Suprapubic skin (tissue), 4 donors: ENCODE results near the gene CIPC. TPM values are rescaled to one million over a fixed set of nuclear protein-coding genes. Genes with fewer than 3 reads are reported as not detected.

Source experiments
- DNase-seq, 2 donors: peaks; one replicate each; pipeline ENCODE4 v3.0.0-alpha.2; 2019; ENCODE audit warnings: low spot score in 2 of 2
- H3K27ac ChIP-seq: fragments of 200-600 bp; sonication (generic); one replicate; pipeline ENCODE4 v1.5.1; 2019
- H3K27me3 ChIP-seq: fragments of 200-600 bp; sonication (generic); one replicate; pipeline ENCODE4 v1.5.1; 2019
- H3K36me3 ChIP-seq: fragments of 200-600 bp; sonication (generic); one replicate; pipeline ENCODE4 v1.5.1; 2019
- H3K4me1 ChIP-seq: fragments of 200-600 bp; sonication (generic); one replicate; pipeline ENCODE4 v1.5.1; 2019
- H3K4me3 ChIP-seq: fragments of 200-600 bp; sonication (generic); one replicate; pipeline ENCODE4 v1.5.1; 2019; ENCODE audit warnings: mild to moderate bottlenecking
- H3K9me3 ChIP-seq: fragments of 200-600 bp; sonication (generic); one replicate; pipeline ENCODE4 v1.5.1; 2019
- CTCF ChIP-seq, 2 donors: fragments of 200-600 bp in 1 of 2; fragments of 450-650 bp in 1 of 2; sonication (generic) in 1 of 2; IDR thresholded peaks; one replicate each; pipeline ENCODE4 v1.5.1; 2016 to 2019; ENCODE audit warnings: antibody characterized with exemption in 2 of 2, mild to moderate bottlenecking in 1 of 2, moderate library complexity in 1 of 2
- EP300 ChIP-seq: sonication (generic); formaldehyde crosslinking; IDR thresholded peaks from one replicate; pipeline ENCODE4 v1.6.1; 2017; ENCODE audit warnings: antibody characterized with exemption
- POLR2A ChIP-seq, 2 donors: fragments of 450-650 bp; IDR thresholded peaks; one replicate each; pipeline ENCODE4 v1.6.1; 2017; ENCODE audit warnings: antibody characterized with exemption in 2 of 2, mild to moderate bottlenecking in 2 of 2, moderate library complexity in 2 of 2
- POLR2AphosphoS5 ChIP-seq, 3 donors: sonication (generic); formaldehyde crosslinking; IDR thresholded peaks; one replicate each; pipeline ENCODE4 v1.6.1; 2017; ENCODE audit warnings: antibody characterized with exemption in 3 of 3
- WGBS: methylation state at CpG from one replicate; pipeline ENCODE4 v1.1.5; 2018; 5-methylcytosine and 5-hydroxymethylcytosine counted together
- total RNA-seq, 4 donors: library from RNA; depleted of rRNA; stranded (reverse); fragments of >200 nt; gene quantifications; one replicate each; pipeline ENCODE4 v1.1.0, GENCODE V29; 2016

Gene CIPC
- total RNA-seq, 4 donors from 2014 or later: 47.2 to 79.0 (median 53.9) TPM

DNA sequence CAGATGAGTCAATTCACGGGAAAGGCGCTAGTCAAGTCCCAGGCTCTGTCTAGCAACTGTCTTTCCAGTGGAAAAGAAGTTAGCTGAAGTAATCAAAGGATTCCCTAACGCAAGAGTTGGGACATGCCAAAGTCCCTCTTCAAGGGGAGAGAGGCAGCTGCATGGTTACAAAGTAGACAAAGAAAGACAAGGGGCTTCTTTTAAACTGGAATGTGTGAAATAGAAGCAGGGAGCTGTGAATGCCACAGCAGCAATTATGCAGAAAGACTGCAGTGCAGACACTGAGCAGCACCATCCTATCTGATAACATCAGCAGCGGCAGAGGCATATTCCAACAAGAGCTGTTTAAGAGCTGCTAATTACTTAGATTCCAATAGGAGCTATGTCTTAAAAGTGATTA is 12.5 kb upstream of the CIPC start:
- Histone ChIP-seq H3K27ac (peak overlapping the region; percentile 50), H3K36me3 (no peaks in the 10 kb centered on the region), H3K4me3 (no peak overlapping the region), H3K9me3 (no peaks in the 10 kb centered on the region), H3K27me3 (no peaks in the 10 kb centered on the region), H3K4me1 (peaks cover 46% of the 10 kb centered on the region)
- no peak for DNase-seq
- TF ChIP-seq POLR2AphosphoS5 (IDR thresholded peaks at IDR 0.05) (no peak), EP300 (no peak), CTCF (IDR thresholded peaks at IDR 0.05) (no peak), POLR2A (IDR thresholded peaks at IDR 0.05) (no peak)
- WGBS: 63% methylated on average over 4 of the region's 4 CpGs

DNA sequence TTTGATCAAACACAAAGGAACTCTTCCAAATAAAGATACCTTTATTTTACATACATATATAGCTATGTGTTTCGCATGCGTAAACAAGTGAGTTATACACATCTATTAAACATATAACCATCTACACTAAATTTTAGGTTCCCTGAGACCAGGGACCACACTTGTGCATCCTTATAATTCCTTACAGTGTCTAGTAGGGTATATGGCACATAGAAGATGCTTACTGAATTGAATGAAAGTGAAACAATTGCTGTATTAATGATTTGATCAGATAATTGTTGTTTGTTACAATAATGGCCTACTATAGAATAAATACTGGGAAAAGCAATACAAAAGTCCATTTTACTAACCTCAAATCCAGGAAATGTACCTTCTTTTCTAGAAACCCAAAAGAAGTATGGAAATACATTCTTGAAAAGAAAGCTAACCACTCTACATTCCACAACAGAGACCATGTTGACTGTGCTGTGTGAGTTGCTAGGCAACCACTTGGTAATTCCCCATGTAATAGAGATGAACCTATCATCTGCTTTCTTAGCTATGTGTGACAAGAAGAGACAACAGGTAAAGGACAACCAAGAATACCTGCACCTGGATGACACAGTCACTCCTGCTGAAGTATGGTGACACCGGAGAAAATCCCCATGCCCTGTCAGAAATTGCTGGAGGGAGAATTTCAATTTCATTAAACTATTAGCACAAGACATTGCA is 11.9 kb upstream of the CIPC start:
- H3K36me3 ChIP-seq: no peaks in the 10 kb centered on the region
- DNase-seq: no peak
- no peaks in the 10 kb centered on the region for H3K27me3 ChIP-seq
- TF ChIP-seq POLR2A (IDR thresholded peaks at IDR 0.05) (no peak), EP300 (no peak), CTCF (IDR thresholded peaks at IDR 0.05) (no peak), POLR2AphosphoS5 (IDR thresholded peaks at IDR 0.05) (no peak)
- H3K4me3 ChIP-seq: no peak overlapping the region
- peaks cover 46% of the 10 kb centered on the region for H3K4me1 ChIP-seq
- peak overlapping the region; percentile 50 for H3K27ac ChIP-seq
- peaks cover 2% of the 10 kb centered on the region for H3K9me3 ChIP-seq
- WGBS: 79% methylated on average over 3 of the region's 3 CpGs

DNA sequence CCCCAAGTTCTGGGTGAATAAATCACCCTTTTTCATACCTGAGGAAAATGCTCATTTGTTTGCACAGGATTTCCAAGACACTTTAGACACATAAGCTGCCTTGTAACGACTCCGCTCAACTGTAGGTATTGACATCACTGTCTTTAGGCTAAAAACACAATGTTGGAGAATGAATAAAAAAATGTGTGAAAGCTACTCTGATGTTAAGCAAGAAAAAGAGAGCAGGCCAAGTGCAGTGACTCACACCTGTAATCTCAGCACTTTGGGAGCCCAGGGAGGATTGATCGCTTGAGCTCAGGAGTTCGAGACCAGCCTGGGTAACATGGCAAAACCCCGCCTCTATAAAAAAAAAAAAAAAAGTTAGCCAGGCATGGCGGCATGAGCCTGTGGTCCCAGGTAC is 11.1 kb upstream of the CIPC start:
- no peaks in the 10 kb centered on the region for H3K36me3 ChIP-seq
- H3K4me1 ChIP-seq: peaks cover 46% of the 10 kb centered on the region
- peaks cover 8% of the 10 kb centered on the region for H3K9me3 ChIP-seq
- TF ChIP-seq POLR2A (IDR thresholded peaks at IDR 0.05) (no peak), CTCF (IDR thresholded peaks at IDR 0.05) (no peak), EP300 (no peak), POLR2AphosphoS5 (IDR thresholded peaks at IDR 0.05) (no peak)
- H3K27me3 ChIP-seq: no peaks in the 10 kb centered on the region
- H3K4me3 ChIP-seq: no peak overlapping the region
- DNase-seq: no peak
- WGBS: 85% methylated on average over 6 of the region's 6 CpGs
- H3K27ac ChIP-seq: peak overlapping the region; percentile 50

GRCh38 chr14:77087631-77088030 is 10.4 kb upstream of the CIPC start:
- H3K9me3 ChIP-seq: peaks cover 8% of the 10 kb centered on the region
- H3K4me1 ChIP-seq: peaks cover 46% of the 10 kb centered on the region
- no peaks in the 10 kb centered on the region for H3K36me3 ChIP-seq
- peak overlapping the region; percentile 89 for H3K27ac ChIP-seq
- TF ChIP-seq POLR2AphosphoS5 (IDR thresholded peaks at IDR 0.05) (no peak), CTCF (IDR thresholded peaks at IDR 0.05) (no peak), EP300 (no peak), POLR2A (IDR thresholded peaks at IDR 0.05) (no peak)
- no peak for DNase-seq
- no peak overlapping the region for H3K4me3 ChIP-seq
- no peaks in the 10 kb centered on the region for H3K27me3 ChIP-seq
- 54% methylated on average over 3 of the region's 3 CpGs for WGBS

GRCh38 chr14:77088219-77088618 is 9.8 kb upstream of the CIPC start:
- Histone ChIP-seq H3K27me3 (no peaks in the 10 kb centered on the region), H3K4me1 (peaks cover 46% of the 10 kb centered on the region), H3K4me3 (no peak overlapping the region), H3K36me3 (no peaks in the 10 kb centered on the region), H3K9me3 (peaks cover 8% of the 10 kb centered on the region), H3K27ac (peak overlapping the region; percentile 89)
- no peak for TF ChIP-seq CTCF (IDR thresholded peaks at IDR 0.05)
- TF ChIP-seq POLR2AphosphoS5 (IDR thresholded peaks at IDR 0.05): peak in 1 of 3 donors; percentile 76
- 31% methylated on average over 5 of the region's 5 CpGs for WGBS
- no peak for DNase-seq
